Inferior parietal cortex (tissue), 1 donor: ENCODE data around the gene KIF23.
A peak's percentile ranks its signal among the peaks of the same experiment; 100 is the strongest.

ENCODE experiments used
- DNase-seq: peaks from one replicate; pipeline ENCODE4 v3.0.0-alpha.2; 2016; ENCODE audit errors: extremely low spot score

Gene KIF23

GRCh38 chr15:69394556-69395282, 19.4 kb upstream of the KIF23 start:
- peak; percentile 84 for DNase-seq

GRCh38 chr15:69395460-69395859, 18.7 kb upstream of the KIF23 start:
- DNase-seq: no peak

- DNase-seq: no peak
These were observed 18.2 kb upstream of the KIF23 start for GRCh38 chr15:69395991-69396390.

- DNase-seq: no peak
These were observed 15.7 kb upstream of the KIF23 start for GRCh38 chr15:69398491-69398891.

GRCh38 chr15:69400850-69401249, 13.3 kb upstream of the KIF23 start:
- no peak for DNase-seq

- no peak for DNase-seq
These were observed 11.3 kb upstream of the KIF23 start for GRCh38 chr15:69402816-69403215.

- DNase-seq: peak; percentile 21
These were observed 10.6 kb upstream of the KIF23 start for GRCh38 chr15:69403594-69403993.

- DNase-seq: no peak
These were observed 9.0 kb upstream of the KIF23 start for GRCh38 chr15:69405110-69405509.

GRCh38 chr15:69407719-69408400, 6.3 kb upstream of the KIF23 start:
- no peak for DNase-seq

GRCh38 chr15:69408841-69409240, 5.3 kb upstream of the KIF23 start:
- DNase-seq: no peak

- peak; percentile 27 for DNase-seq
These were observed 3.8 kb upstream of the KIF23 start for GRCh38 chr15:69410248-69410874.

- DNase-seq: no peak
These were observed 1.9 kb upstream of the KIF23 start for GRCh38 chr15:69412274-69412673.

- no peak for DNase-seq
These were observed 1.4 kb upstream of the KIF23 start for GRCh38 chr15:69412701-69413100.

GRCh38 chr15:69414701-69415167, 585 bp downstream of the KIF23 start:
- DNase-seq: no peak

GRCh38 chr15:69415381-69415780, 1.2 kb downstream of the KIF23 start:
- no peak for DNase-seq

- DNase-seq: no peak
These were observed 3.4 kb downstream of the KIF23 start for GRCh38 chr15:69417581-69417980.

GRCh38 chr15:69421498-69421897, 7.3 kb downstream of the KIF23 start:
- DNase-seq: no peak

GRCh38 chr15:69422336-69422895, 8.3 kb downstream of the KIF23 start:
- no peak for DNase-seq

- DNase-seq: no peak
These were observed 9.9 kb downstream of the KIF23 start for GRCh38 chr15:69424001-69424400.

- no peak for DNase-seq
These were observed 10.7 kb downstream of the KIF23 start for GRCh38 chr15:69424748-69425413.

- no peak for DNase-seq
These were observed 19.7 kb downstream of the KIF23 start for GRCh38 chr15:69433831-69434230.

GRCh38 chr15:69434238-69434637, 20.1 kb downstream of the KIF23 start:
- DNase-seq: no peak
